Endothelial cell of umbilical vein (primary cell): ENCODE measurements around the gene CXorf66. TPM values are rescaled to one million over a fixed set of nuclear protein-coding genes. Genes with fewer than 3 reads are reported as not detected.

Experiments used
- Bru-seq: library from RNA; stranded (reverse); fragments of 400-500 nt; gene quantifications from one replicate; lab custom pipeline; 2021; lab: Mats Ljungman, UMichigan
- BruChase-seq, 2 experiments: library from RNA; stranded (reverse); fragments of 400-500 nt; gene quantifications; one replicate each; lab custom pipeline; 2021; lab: Mats Ljungman, UMichigan
- BruUV-seq: library from RNA; stranded (reverse); fragments of 400-500 nt; replicated peaks from 2 replicates; lab custom pipeline; 2021; lab: Mats Ljungman, UMichigan
- CTCF ChIA-PET: fragments of 300-600, 350-600 bp; sonication (Branson Sonifier 250); formaldehyde crosslinking; loops from one replicate; lab custom pipeline; 2021; ENCODE audit warnings: antibody characterized with exemption, inconsistent platforms; lab: Charles Lee
- POLR2A ChIA-PET: fragments of 300-600, 350-600 bp; sonication (Branson Sonifier 250); formaldehyde crosslinking; loops from one replicate; lab custom pipeline; 2021; ENCODE audit warnings: antibody characterized with exemption, inconsistent platforms; lab: Charles Lee
- DNase-seq: peaks from one replicate; pipeline ENCODE4 v3.0.0-alpha.2; 2011; ENCODE audit warnings: low read depth, low spot score
- FAIRE-seq: peaks from 2 replicates; lab custom pipeline; 2011; peaks lifted over from hg19 to GRCh38; lab: Jason Lieb, UNC
- H2AFZ ChIP-seq: 2 replicates; pipeline ENCODE4 v1.6.0; 2012; ENCODE audit warnings: low read depth, low read length, control low read depth, inconsistent platforms
- H3K27ac ChIP-seq: 2 replicates; pipeline ENCODE4 v1.5.1; 2011; ENCODE audit warnings: low read depth, mild to moderate bottlenecking, control low read depth, low read length, moderate library complexity; ENCODE audit not compliant: insufficient read depth
- H3K27me3 ChIP-seq, 2 experiments: 2 replicates each; pipeline versions ENCODE4 v1.6.0 to v1.6.1; 2011; ENCODE audit warnings: low read length in 2 of 2, mixed read lengths in 1 of 2; ENCODE audit not compliant: control insufficient read depth in 2 of 2, insufficient read depth in 2 of 2
- H3K36me3 ChIP-seq, 2 experiments: 2 replicates in 1 of 2; 3 replicates in 1 of 2; pipeline ENCODE4 v1.5.1; 2011; ENCODE audit warnings: low read length in 2 of 2, mild to moderate bottlenecking in 1 of 2, moderate library complexity in 1 of 2; ENCODE audit not compliant: control insufficient read depth in 2 of 2, insufficient read depth in 2 of 2; ENCODE audit errors: extremely low read depth in 1 of 2
- H3K4me1 ChIP-seq: 3 replicates; pipeline ENCODE4 v1.5.1; 2011; ENCODE audit warnings: mild to moderate bottlenecking, low read length; ENCODE audit not compliant: control insufficient read depth, insufficient read depth; ENCODE audit errors: extremely low read depth
- H3K4me2 ChIP-seq: 2 replicates; pipeline ENCODE4 v1.6.1; 2011; ENCODE audit warnings: low read length, control low read depth, mixed read lengths; ENCODE audit not compliant: insufficient read depth
- H3K4me3 ChIP-seq, 3 experiments: fragments of 200-600 bp in 1 of 3; sonication (generic), shearing (Covaris generic) in 1 of 3; replicated peaks in 1 of 3; 2 replicates each; pipeline ENCODE4 v1.5.1; 2011 to 2016; ENCODE audit warnings: control low read depth in 3 of 3, low read length in 3 of 3, mild to moderate bottlenecking in 2 of 3, inconsistent platforms in 1 of 3, low read depth in 1 of 3, moderate library complexity in 1 of 3; ENCODE audit not compliant: insufficient read depth in 1 of 3
- H3K79me2 ChIP-seq: 2 replicates; pipeline ENCODE4 v1.6.0; 2012; ENCODE audit warnings: low read length, inconsistent platforms; ENCODE audit not compliant: control insufficient read depth, insufficient read depth
- H3K9ac ChIP-seq: replicated peaks from 2 replicates; pipeline ENCODE3; 2011; ENCODE audit warnings: low read length, control low read depth; ENCODE audit not compliant: insufficient read depth; ENCODE audit errors: extremely low read depth
- H3K9me1 ChIP-seq: replicated peaks from 3 replicates; pipeline ENCODE4 v1.6.0; 2011; ENCODE audit warnings: mild to moderate bottlenecking, low read length; ENCODE audit not compliant: control insufficient read depth, insufficient read depth; ENCODE audit errors: extremely low read depth
- H3K9me3 ChIP-seq: replicated peaks from 2 replicates; pipeline ENCODE4 v1.5.1; 2012; ENCODE audit warnings: low read length, inconsistent platforms; ENCODE audit not compliant: control insufficient read depth, insufficient read depth
- H4K20me1 ChIP-seq: replicated peaks from 2 replicates; pipeline ENCODE3; 2011; ENCODE audit warnings: mild to moderate bottlenecking, low read length; ENCODE audit not compliant: control insufficient read depth, insufficient read depth; ENCODE audit errors: extremely low read depth
- CTCF ChIP-seq, 2 donors: IDR thresholded peaks; 1 replicate in 1 of 2; 2 replicates in 1 of 2; pipeline ENCODE4 v1.5.1; 2011; ENCODE audit warnings: low read length in 2 of 2, mild to moderate bottlenecking in 2 of 2, moderate library complexity in 2 of 2, control low read depth in 1 of 2, inconsistent platforms in 1 of 2, low read depth in 1 of 2; ENCODE audit not compliant: insufficient read depth in 1 of 2; ENCODE audit errors: extremely low read depth in 1 of 2
- EZH2 ChIP-seq: IDR thresholded peaks from 2 replicates; pipeline ENCODE4 v1.6.1; 2012; ENCODE audit warnings: borderline replicate concordance, low read depth, mild to moderate bottlenecking, moderate library complexity, low read length, inconsistent platforms; ENCODE audit not compliant: severe bottlenecking
- FOS ChIP-seq: IDR thresholded peaks from 2 replicates; pipeline ENCODE4 v1.6.1; 2011; ENCODE audit warnings: mild to moderate bottlenecking, low read length, moderate library complexity, borderline replicate concordance; ENCODE audit not compliant: insufficient read depth
- GATA2 ChIP-seq: IDR thresholded peaks from 2 replicates; pipeline ENCODE4 v1.7.0; 2011; ENCODE audit warnings: low read depth, mild to moderate bottlenecking, moderate library complexity, mixed read lengths, low read length; ENCODE audit not compliant: insufficient read length, insufficient read depth
- JUN ChIP-seq: IDR thresholded peaks from 2 replicates; pipeline ENCODE4 v1.6.1; 2011; ENCODE audit warnings: borderline replicate concordance, low read depth; ENCODE audit not compliant: insufficient read length, insufficient read depth
- MAX ChIP-seq: IDR thresholded peaks from 2 replicates; pipeline ENCODE4 v1.6.1; 2011; ENCODE audit not compliant: insufficient read depth, insufficient read length
- MYC ChIP-seq: IDR thresholded peaks from one replicate; pipeline ENCODE4 v1.6.1; 2011; ENCODE audit warnings: mild to moderate bottlenecking, low read depth, low read length
- POLR2A ChIP-seq: IDR thresholded peaks from 2 replicates; pipeline ENCODE4 v1.6.1; 2012; ENCODE audit warnings: low read depth, mild to moderate bottlenecking, control low read depth, low read length
- POLR2AphosphoS5 ChIP-seq: IDR thresholded peaks from 2 replicates; pipeline ENCODE4 v1.6.1; 2012; ENCODE audit warnings: low read depth, mild to moderate bottlenecking, control low read depth, low read length, moderate library complexity; ENCODE audit not compliant: insufficient read depth
- dilution Hi-C: fragments of 300-500 bp; cut with MboI; formaldehyde crosslinking; loops from one replicate; pipeline ENCODE4 v1.15.0; 2019; ENCODE audit warnings: low sequenced_read_pairs; ENCODE audit not compliant: extremely low pct_ligation_motif_present
- intact Hi-C: fragments of 100-400 bp; cut with micrococcal nuclease; formaldehyde crosslinking; loops from one replicate; pipeline ENCODE4 v1.10.0; 2022
- long read RNA-seq: library from polyadenylated mRNA; stranded (forward); transcript quantifications from one replicate; pipeline ENCODE4 v2.0.0, GENCODE V29; 2021
- polyA minus RNA-seq, 3 experiments: library from RNA; depleted of rRNA, polyadenylated mRNA; stranded (reverse); fragments of >200 nt; gene quantifications; 1 replicate in 1 of 3; 2 replicates in 2 of 3; pipeline ENCODE4 v1.2.3, GENCODE V29; 2011
- polyA plus RNA-seq, 4 experiments: library from polyadenylated mRNA; depleted of rRNA in 3 of 4; stranded (reverse) in 3 of 4; unstranded in 1 of 4; fragments of >200 nt; gene quantifications; 2 replicates each; pipeline versions ENCODE4 v1.2.1 to v1.2.3, GENCODE V29; 2011 to 2012; ENCODE audit warnings: missing spikeins in 1 of 4
- total RNA-seq: library from RNA; stranded (reverse); gene quantifications from 2 replicates; pipeline ENCODE4 v1.2.3, GENCODE V29; 2021

CXorf66 gene
- not detected in 2 replicates for total RNA-seq
- polyA plus RNA-seq, result not detected in 2 replicates
- not detected in 2 replicates for polyA plus RNA-seq (2011; cell fraction: cytosol; rRNA removed)
- not detected in 2 replicates for polyA plus RNA-seq (2011; cell fraction: nucleus; rRNA removed)
- polyA plus RNA-seq (2012), result not detected in 2 replicates
- polyA minus RNA-seq, result not detected in 2 replicates
- not detected for polyA minus RNA-seq (2011; cell fraction: cytosol; rRNA and poly(A)+ RNA removed)
- not detected in 2 replicates for polyA minus RNA-seq (2011; cell fraction: nucleus; rRNA and poly(A)+ RNA removed)
- not detected for Bru-seq, nascent RNA
- BruChase-seq, experiment 1, labeled RNA remaining after a 6-hour chase, result not detected
- not detected for BruChase-seq, experiment 2, labeled RNA remaining after a 2-hour chase
- long read RNA-seq, result 0 reads

- ChIA-PET POLR2A (no interaction called here), CTCF (no interaction called here)
- intact Hi-C loops, result no loop called here
- no peak within 1 kb of the TSS for H3K4me3 ChIP-seq
- BruUV-seq, result no TSS peak
- DNase-seq (no peak), FAIRE-seq (no peak)
- H3K79me2 ChIP-seq, result no peaks in the 10 kb centered on the region
- no peak within 1 kb of the TSS for H3K27ac ChIP-seq
- dilution Hi-C loops, result no loop called here
- no peak within 1 kb of the TSS for H2AFZ ChIP-seq
- no peaks in the 10 kb centered on the region for H3K36me3 ChIP-seq
- H3K4me2 ChIP-seq, result no peak within 1 kb of the TSS
- no peaks in the 10 kb centered on the region for H3K27me3 ChIP-seq
- H3K9me1 ChIP-seq, result no peaks in the 10 kb centered on the region
- H3K9me3 ChIP-seq, result no peaks in the 10 kb centered on the region
- H3K9ac ChIP-seq, result no peak within 1 kb of the TSS
- H3K4me1 ChIP-seq, result no peaks in the 10 kb centered on the region
- H4K20me1 ChIP-seq, result no peaks in the 10 kb centered on the region
- no peak for TF ChIP-seq POLR2A
- no peak for TF ChIP-seq GATA2
- no peak for TF ChIP-seq FOS
- TF ChIP-seq JUN, result no peak
These were observed at the start of gene CXorf66 for GRCh38 chrX:139965421-139965820. TSS of gene CXorf66 (minus strand) at chrX:139965521. CDS start at chrX:139965496, 25 bp downstream.

- Histone ChIP-seq H3K9ac (no peak overlapping the region), H2AFZ (no peak overlapping the region), H4K20me1 (no peaks in the 10 kb centered on the region), H3K79me2 (no peaks in the 10 kb centered on the region), H3K4me3 (no peak overlapping the region), H3K9me1 (no peaks in the 10 kb centered on the region), H3K27me3 (no peaks in the 10 kb centered on the region), H3K9me3 (no peaks in the 10 kb centered on the region), H3K4me1 (no peaks in the 10 kb centered on the region), H3K36me3 (no peaks in the 10 kb centered on the region), H3K4me2 (no peak overlapping the region), H3K27ac (no peak overlapping the region)
- dilution Hi-C loops, result no loop called here
- BruUV-seq, result no TSS peak
- ChIA-PET POLR2A (no interaction called here), CTCF (no interaction called here)
- intact Hi-C loops, result no loop called here
- FAIRE-seq (no peak), DNase-seq (no peak)
- TF ChIP-seq CTCF (IDR thresholded peaks at IDR 0.05; ENCODE audit: extremely low read depth in 1 of 2, insufficient read depth in 1 of 2, low read depth in 1 of 2, low read length in 2 of 2) (no peak), MYC (no peak), MAX (no peak), JUN (no peak), FOS (no peak), EZH2 (no peak), POLR2AphosphoS5 (no peak)
These were observed 17.5 kb upstream of the CXorf66 start for GRCh38 chrX:139982856-139983255.
